ENCODE data around the gene MON1A. TPM values are rescaled to one million over a fixed set of nuclear protein-coding genes. Genes with fewer than 3 reads are reported as not detected.
A peak's percentile ranks its signal among the peaks of the same experiment; 100 is the strongest.
"Not testable (repeated sequence)": the region's sequence is repeated elsewhere in the genome, so short reads cannot be mapped to it uniquely, and the experiment has no call there.

MON1A gene
- total RNA-seq, 1 donor from 2014 or later = 6.5 TPM

- not testable (repeated sequence) for DNase-seq (ENCODE audit: low read depth in 2 of 2)
Measured at GRCh38 chr3:49917806-49918590, 11.6 kb downstream of the MON1A start.

DNA sequence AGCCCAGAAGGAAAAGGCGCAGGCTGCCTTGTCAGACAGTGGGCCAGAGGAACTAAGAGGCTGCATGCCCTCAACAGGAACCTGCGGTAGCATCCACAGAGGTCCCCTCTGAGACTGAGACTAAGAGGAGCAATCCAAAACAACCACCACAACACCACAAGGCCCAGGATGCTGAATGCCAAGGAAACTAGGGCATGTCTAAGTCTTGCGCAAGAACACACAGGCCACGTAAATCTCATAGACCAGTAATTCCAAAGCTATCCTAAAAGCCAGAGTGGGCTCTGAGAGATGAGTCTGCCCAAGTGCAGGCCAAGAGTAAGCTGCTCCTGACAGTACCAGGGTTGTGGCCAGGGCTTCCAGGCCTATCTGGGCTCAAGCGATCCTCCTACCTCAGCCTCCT lies 12.9 kb downstream of the MON1A start:
- no peak for DNase-seq (ENCODE audit: low read depth in 2 of 2)

DNA sequence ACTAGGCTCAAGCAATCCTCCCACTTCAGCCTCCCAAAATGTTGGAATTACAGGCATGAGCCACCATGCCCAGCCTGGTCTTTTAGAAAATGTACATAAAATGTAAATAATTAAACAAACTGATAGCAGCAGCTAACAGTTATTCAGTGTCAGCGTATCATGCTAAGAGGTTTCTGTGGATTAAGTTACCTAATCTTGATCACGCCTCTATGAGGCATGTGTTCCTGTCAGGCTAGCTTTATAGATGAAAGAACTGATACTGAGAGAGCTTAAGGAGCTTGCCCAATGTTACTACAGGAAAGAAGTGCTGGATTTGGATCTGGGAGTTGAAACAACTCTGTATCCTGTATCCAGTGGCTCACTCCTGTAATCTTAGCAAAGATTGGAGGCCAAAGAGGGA lies 14.7 kb downstream of the MON1A start:
- DNase-seq (ENCODE audit: low read depth in 2 of 2) = no peak

GRCh38 chr3:49912881-49913281 lies 16.7 kb downstream of the MON1A start:
- no peak for DNase-seq (ENCODE audit: low read depth in 2 of 2)

GRCh38 chr3:49911611-49912010 lies 18.0 kb downstream of the MON1A start:
- no peak for DNase-seq (ENCODE audit: low read depth in 2 of 2)

- no peak for DNase-seq (ENCODE audit: low read depth in 2 of 2)
Measured at GRCh38 chr3:49911124-49911420, 18.5 kb downstream of the MON1A start.

DNA sequence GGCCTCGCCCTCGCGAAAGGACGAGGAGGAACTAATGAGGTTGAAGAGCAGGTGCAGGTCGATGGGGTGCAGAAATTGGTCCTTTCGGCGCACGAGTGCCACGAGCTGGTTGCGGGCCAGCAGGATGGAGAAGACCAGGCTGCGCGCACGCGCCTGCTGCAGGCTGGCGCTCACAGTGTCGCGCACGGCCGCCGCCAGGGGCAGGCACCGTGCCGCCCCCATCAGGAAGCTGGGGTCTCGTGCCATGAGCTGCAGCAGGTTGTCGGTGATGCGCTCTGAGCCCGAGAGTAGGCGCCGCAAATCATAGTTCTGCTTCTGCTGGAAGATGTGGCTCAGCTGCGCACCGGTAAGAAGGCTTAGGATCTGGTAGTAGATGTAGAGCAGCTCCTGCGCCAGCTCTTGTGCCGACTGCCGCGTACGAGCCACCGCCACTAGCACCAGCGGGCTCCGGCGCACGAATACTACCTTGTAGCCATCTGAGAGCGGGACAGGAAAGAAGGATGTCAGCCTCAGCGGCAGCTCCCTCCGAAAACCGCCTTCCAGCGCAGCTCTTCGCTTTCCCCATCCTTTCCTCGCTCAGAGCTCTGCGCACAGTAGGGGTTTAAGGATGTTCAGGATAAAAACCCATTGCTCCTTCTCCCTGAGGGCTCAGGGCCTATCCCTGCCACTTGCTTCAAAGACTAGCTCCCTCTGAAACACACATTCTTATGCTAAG lies 19.0 kb downstream of the MON1A start:
- no peak for DNase-seq (ENCODE audit: low read depth in 2 of 2)

DNA sequence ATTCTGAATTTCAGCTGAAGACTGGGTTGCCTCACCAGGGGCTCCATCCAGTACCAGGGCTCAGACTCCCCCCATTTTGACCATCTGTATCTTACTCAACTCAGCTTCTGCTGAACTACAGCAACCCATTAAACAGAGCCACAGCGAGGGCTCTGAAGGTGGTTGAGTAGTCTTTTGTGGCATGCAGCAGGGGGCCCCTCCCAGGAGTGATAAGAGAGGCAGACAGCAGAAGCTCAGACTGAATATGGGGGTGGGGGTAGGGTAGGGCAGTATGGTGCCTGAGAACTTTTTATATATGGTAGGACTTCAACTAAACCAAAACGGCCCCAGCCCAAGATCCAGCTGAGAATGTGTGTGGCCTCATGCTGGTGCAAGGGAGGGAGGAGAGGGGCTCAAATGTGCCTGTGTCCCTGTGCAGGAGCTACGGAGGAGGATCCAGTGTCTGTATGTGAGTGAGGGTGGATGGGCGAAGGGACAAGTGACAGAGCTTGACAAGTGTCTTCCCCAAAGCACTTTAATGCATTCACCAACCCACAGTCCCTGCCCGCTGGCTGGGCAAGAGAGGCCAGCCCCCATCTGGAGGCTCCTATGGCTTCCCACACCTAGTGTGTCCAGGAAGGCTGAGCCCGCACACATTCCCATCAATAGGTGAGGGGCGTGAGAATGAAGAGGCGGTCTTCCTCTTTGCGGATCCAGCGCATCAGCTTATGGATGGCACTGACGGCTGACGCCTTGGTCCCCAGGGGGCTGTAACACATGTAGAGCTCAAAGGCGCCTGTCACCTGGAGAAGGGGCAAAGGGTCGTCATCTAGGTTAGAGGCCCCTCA lies 21.0 kb downstream of the MON1A start:
- no peak for DNase-seq (ENCODE audit: low read depth in 2 of 2)

DNA sequence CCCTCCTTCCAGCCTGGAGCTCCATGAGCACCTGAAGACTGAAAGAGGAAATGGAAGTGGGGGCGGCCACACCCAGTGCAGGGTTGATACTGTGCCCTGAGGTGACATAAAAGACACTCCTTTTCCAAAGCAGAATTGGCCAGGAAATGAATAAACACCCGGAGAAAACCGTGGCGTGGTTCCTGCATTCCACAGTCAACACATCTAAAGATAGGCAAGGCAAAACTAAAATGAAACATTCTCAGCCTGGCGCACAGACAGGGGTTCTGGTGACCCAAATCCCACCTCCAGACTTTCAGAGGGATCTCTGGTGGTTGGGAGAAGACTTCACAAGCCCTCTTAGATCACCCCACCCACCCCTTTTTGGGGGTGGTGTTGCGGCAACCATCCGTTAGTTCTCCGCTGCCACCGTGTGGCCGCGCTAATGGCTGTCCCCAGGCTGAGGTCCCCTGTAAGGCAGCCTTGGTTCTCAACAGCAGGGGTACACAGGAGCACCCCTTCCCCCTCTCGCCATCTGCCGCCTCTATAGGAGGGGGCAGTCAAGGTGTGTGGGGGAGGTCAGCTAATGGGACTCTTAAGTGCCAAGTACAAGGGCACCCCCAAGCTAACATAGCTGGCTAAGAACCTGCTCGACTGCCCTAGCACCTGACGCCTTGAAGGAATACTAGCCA lies 23.4 kb downstream of the MON1A start:
- DNase-seq (ENCODE audit: low read depth in 2 of 2) = peak; percentile 17 to 55

- not testable (repeated sequence) for DNase-seq (ENCODE audit: low read depth in 2 of 2)
Measured at GRCh38 chr3:49904448-49904847, 25.2 kb downstream of the MON1A start.

DNA sequence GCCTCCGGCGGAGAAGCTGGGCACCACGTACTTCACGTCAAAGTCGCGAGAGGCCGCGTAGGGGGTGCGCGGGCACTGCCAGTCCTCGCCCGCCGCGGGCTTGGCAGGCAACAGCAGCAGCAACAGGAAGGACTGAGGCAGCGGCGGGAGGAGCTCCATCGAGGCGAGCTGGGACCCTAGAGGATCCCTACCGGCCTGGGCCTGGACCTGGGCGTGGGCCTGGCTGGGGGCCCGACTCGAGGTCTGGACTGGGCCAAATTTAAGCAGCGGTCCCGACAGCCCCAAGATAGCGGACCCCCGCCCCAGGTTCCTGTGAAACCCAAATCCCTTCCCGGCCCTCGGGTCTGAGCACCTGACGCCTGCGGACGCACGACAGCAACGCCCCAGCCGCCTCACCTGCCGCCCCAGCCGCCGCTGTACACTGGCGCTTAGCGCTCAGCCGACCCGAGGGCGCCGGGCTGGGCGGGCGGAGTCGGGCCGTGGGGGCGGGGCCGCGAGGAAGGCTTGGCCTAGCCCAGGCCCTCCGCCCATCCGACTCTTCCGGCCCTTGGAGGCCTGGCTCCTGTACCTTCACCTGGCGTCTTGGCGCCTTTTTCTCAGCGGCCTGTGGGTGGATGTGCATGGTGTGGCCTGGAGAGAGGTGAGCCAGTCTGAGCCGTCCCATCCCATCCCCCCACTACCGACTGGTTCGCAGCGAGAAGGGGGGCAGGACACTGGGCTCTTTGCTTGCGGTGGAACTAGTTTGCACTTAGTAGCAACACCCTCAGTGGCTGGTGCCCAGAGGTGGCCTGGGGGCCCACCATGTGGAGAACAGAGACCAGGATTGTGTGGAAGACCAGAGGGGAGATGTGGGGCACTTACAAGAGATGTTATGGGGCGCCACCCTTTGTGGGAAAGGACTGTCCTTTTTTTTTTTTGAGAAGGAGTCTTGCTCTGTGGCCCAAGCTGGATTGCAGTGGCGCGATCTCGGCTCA lies 25.9 kb downstream of the MON1A start, which contains the start of gene MST1R:
Gene MST1R (minus strand): TSS at position 423 of the 974 bp plus-strand sequence. CDS start 264 bp downstream, at position 159.
- DNase-seq (ENCODE audit: low read depth in 2 of 2) = peak in 1 of 2 donors; percentile 36

DNA sequence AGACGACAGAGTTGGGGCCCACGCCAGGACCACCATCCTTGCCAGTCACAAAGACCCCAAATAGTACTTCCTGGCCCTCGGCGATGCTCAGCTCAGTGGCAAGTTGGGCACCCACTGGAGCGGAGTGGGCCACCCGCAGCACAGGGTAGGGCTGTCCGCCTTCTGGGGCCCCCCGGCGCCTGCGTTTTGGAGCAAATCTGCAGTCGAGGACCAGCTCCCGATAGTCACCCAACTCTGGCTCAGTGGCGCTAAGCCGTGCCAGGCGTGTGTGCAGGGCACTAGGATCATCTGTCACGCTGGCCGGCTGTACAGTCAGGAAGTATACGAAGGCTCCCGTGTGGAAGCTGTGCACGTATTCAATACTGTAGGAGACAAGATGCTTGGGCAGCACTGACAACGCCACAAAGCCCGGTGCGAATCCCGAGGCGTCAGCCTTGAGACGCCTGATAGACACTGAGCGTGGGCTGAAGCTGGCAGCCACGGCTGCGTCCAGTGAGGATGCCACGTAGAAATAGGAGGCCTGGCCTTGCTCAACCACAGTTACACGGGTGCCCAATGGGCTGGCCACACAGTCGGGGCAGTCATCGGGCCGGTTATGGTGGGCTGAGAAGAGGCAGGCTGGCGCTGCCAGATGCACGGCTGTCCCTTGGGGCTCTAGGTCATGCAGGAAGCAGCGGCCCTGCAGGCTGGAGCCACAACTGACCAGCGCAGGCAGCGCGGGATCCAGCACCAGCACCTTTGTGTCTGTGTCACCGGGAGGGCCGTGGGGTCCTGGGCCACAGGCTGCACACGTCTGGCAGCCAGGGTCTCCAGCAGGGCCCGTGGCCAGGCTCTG lies 26.9 kb downstream of the MON1A start:
- no peak for DNase-seq (ENCODE audit: low read depth in 2 of 2)

DNA sequence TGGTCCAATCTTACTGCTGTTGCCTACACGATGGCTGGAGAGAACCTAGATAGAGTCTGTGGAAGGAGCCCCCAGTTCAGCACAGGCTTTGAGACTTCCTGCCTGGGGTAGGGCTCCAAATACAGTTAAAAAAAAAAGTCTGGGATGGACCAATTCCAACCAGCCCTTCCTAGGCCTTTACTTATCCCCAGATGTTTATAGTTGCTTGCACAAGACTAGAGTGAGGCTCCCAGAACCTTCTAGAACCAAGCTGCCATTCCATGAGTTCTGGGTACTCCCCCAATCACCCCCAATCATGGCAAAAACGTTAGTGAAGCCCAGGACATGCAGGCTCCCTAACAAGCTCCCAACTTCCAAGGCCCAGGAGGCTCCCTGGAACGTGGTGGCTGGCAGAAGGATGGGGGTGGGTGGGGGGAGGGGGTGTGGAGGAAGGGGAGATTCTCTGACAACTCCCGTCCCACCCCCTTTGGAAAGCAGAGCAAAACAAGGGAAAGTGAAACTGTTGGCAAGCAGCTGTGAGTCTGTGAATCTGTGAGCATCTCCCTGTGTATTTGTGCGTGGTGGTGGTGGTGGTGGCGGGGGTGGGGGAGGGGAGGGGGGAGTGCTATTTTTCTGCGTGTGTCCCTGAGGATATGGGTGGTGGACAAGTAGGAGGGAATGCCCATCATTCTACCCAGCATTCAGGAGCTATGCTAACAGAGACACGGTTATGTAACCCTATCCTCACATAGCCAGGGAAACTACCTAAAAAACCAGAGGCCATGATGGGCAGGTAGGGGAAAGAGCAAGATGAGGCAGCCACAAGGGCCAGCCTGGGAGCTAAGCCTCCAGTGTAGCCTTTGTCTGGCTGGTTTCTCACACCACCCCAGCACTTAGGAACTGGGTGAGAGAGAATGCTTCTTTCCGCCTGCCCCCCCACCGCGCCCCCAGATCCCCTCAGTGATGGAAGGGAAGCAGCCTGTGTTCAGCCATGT lies 28.0 kb downstream of the MON1A start:
- no peak for DNase-seq (ENCODE audit: low read depth in 2 of 2)

- DNase-seq (ENCODE audit: low read depth in 2 of 2) = no peak
Measured at GRCh38 chr3:49900491-49901153, 29.0 kb downstream of the MON1A start.

- peak in 1 of 2 donors; percentile 34 for DNase-seq (ENCODE audit: low read depth in 2 of 2)
Measured at GRCh38 chr3:49899815-49900214, 29.8 kb downstream of the MON1A start.

DNA sequence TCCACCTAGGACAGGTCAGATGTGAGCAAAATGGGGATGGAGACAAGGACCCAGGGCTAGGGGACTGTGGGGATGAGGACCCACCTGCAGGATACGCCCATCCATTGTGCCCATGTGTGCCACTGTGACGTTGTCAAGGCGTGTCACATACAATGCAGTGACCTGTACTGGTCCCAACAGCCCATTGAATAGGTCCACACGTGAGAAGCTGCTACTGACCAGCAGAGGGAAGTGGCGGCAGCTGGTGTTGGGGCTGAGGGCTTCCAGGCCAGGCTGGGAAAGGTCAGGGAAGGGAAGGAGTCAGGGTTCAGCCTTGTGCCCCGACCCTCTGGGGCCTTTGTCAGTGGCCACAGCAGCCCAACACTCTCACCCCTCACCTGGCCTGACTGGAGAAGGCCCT lies 30.6 kb downstream of the MON1A start:
- no peak for DNase-seq (ENCODE audit: low read depth in 2 of 2)

GRCh38 chr3:49896345-49896744 lies 33.3 kb downstream of the MON1A start:
- DNase-seq (ENCODE audit: low read depth in 2 of 2) = no peak

DNA sequence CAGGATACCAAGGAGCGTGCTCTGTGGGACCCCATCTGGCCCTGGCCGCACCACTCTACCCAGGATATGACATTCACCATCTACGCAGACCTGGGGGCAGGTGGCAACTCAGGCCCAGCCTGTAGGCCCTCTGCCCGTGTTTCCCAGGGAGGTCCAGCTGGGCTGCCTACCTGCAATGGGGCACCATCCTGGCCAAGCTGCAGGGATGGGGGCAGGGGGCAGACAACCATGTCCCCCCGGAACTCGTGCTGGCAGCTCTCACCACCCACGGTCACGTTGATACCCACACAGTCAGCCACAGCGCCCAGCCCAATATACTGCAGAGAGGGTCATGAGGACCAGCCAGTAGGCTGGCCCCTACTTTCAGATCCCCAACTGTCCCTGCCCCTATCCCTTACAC lies 33.8 kb downstream of the MON1A start:
- no peak for DNase-seq (ENCODE audit: low read depth in 2 of 2)

All from dermis microvascular lymphatic vessel endothelial cell (primary cell).